Body of pancreas (tissue), 4 donors: ENCODE measurements around the gene GH2. TPM values are rescaled to one million over a fixed set of nuclear protein-coding genes. Genes with fewer than 3 reads are reported as not detected.
"Not testable (repeated sequence)": the region's sequence is repeated elsewhere in the genome, so short reads cannot be mapped to it uniquely, and the experiment has no call there.

ENCODE experiments used
- ATAC-seq: fragments of 150-250 bp; one replicate; pipeline ENCODE4 v1.9.1; 2016
- DNase-seq, 4 donors: peaks; one replicate each; pipeline ENCODE4 v3.0.0-alpha.2; 2019
- H3K27ac ChIP-seq, 4 donors: fragments of 200-600 bp; sonication (generic); 1 replicate in 3 of 4; 2 replicates in 1 of 4; pipeline versions ENCODE4 v1.5.1 to v1.6.1; 2016 to 2019; ENCODE audit warnings: mild to moderate bottlenecking in 1 of 4, mixed read lengths in 1 of 4, moderate library complexity in 1 of 4
- H3K27me3 ChIP-seq, 2 donors: fragments of 200-600 bp; sonication (generic); one replicate each; pipeline ENCODE4 v1.6.0; 2016; ENCODE audit warnings: mild to moderate bottlenecking in 1 of 2
- H3K36me3 ChIP-seq, 2 donors: fragments of 200-600 bp; sonication (generic); replicated peaks in 1 of 2; 2 replicates each; pipeline ENCODE4 v1.5.1; 2016; ENCODE audit warnings: low read depth in 2 of 2; ENCODE audit not compliant: insufficient read depth in 1 of 2
- H3K4me1 ChIP-seq: fragments of 200-600 bp; sonication (generic); one replicate; pipeline ENCODE4 v1.6.0; 2016
- H3K4me3 ChIP-seq, 2 donors: fragments of 200-600 bp; sonication (generic); 1 replicate in 1 of 2; 2 replicates in 1 of 2; pipeline ENCODE4 v1.5.1; 2016 to 2019
- H3K9me3 ChIP-seq, 3 donors: fragments of 200-600 bp; sonication (generic); 1 replicate in 2 of 3; 2 replicates in 1 of 3; pipeline ENCODE4 v1.5.1; 2016
- CTCF ChIP-seq, 7 experiments: fragments of 450-650 bp in 4 of 7; fragments of 200-600 bp in 3 of 7; sonication (generic) in 3 of 7; IDR thresholded peaks; one replicate each; pipeline ENCODE4 v1.5.1; 2016 to 2019; ENCODE audit warnings: antibody characterized with exemption in 7 of 7
- POLR2A ChIP-seq, 3 donors: fragments of 450-650 bp; IDR thresholded peaks; one replicate each; pipeline ENCODE4 v1.6.1; 2016; ENCODE audit warnings: antibody characterized with exemption in 3 of 3, mild to moderate bottlenecking in 2 of 3
- WGBS, 2 donors: methylation state at CpG; one replicate each; pipeline ENCODE4 v1.1.5; 2017; 5-methylcytosine and 5-hydroxymethylcytosine counted together
- intact Hi-C: fragments of 100-400 bp; cut with DNase I; formaldehyde crosslinking; loops from one replicate; pipeline ENCODE4 v1.15.1; 2023
- total RNA-seq, 2 donors: library from RNA; depleted of rRNA; stranded (reverse); fragments of >200 nt; gene quantifications; one replicate each; pipeline ENCODE4 v1.1.0, GENCODE V29; 2016

Gene GH2
- total RNA-seq, 2 donors from 2014 or later = not detected

- ATAC-seq, DNase-seq, H3K27me3 ChIP-seq, H3K9me3 ChIP-seq, H3K27ac ChIP-seq, H3K36me3 ChIP-seq, intact Hi-C loops, H3K4me3 ChIP-seq, H3K4me1 ChIP-seq: not testable (repeated sequence)
- WGBS, 2 donors = 63 to 75% methylated on average over 3 of the region's 3 CpGs
Observed at GRCh38 chr17:63894021-63894420, 12.3 kb upstream of the GH2 start.

GRCh38 chr17:63892316-63893037 is 10.7 kb upstream of the GH2 start:
- 42 to 52% methylated on average over 11 of the region's 11 CpGs for WGBS, 2 donors
- ATAC-seq, H3K27me3 ChIP-seq, H3K36me3 ChIP-seq, H3K4me1 ChIP-seq, H3K9me3 ChIP-seq, H3K4me3 ChIP-seq, H3K27ac ChIP-seq, DNase-seq, intact Hi-C loops: not testable (repeated sequence)

GRCh38 chr17:63889026-63889848 is 7.5 kb upstream of the GH2 start:
- not testable (repeated sequence) for H3K4me3 ChIP-seq

GRCh38 chr17:63885119-63885518 is 3.4 kb upstream of the GH2 start:
- H3K9me3 ChIP-seq, intact Hi-C loops, ATAC-seq, DNase-seq, H3K27me3 ChIP-seq, H3K4me1 ChIP-seq, H3K27ac ChIP-seq, H3K36me3 ChIP-seq, H3K4me3 ChIP-seq: not testable (repeated sequence)
- 80 to 88% methylated on average over 8 to 10 of the region's 11 CpGs for WGBS, 2 donors

More at GRCh38 chr17:63889026-63889848, 7.5 kb upstream of the GH2 start:
- WGBS, 2 donors = 23 to 24% methylated on average over 12 to 13 of the region's 13 CpGs
- intact Hi-C loops, H3K27ac ChIP-seq, H3K36me3 ChIP-seq, H3K4me1 ChIP-seq, H3K9me3 ChIP-seq, H3K27me3 ChIP-seq: not testable (repeated sequence)
- DNase-seq = peak in 3 of 4 donors; percentile 31 to 32 (median 31)
- peak; percentile 4 to 41 (median 36) for TF ChIP-seq CTCF (IDR thresholded peaks at IDR 0.05)
- peak; percentile 66 for ATAC-seq

- 70 to 81% methylated on average over 8 to 9 of the region's 9 CpGs for WGBS, 2 donors
- H3K9me3 ChIP-seq, DNase-seq, H3K4me1 ChIP-seq, intact Hi-C loops, ATAC-seq, H3K27ac ChIP-seq, H3K36me3 ChIP-seq, H3K27me3 ChIP-seq, H3K4me3 ChIP-seq: not testable (repeated sequence)
Observed at GRCh38 chr17:63882626-63883126, 932 bp upstream of the GH2 start.

- ATAC-seq, H3K27me3 ChIP-seq, H3K9me3 ChIP-seq, H3K27ac ChIP-seq, H3K4me3 ChIP-seq, H3K4me1 ChIP-seq, intact Hi-C loops, H3K36me3 ChIP-seq: not testable (repeated sequence)
- WGBS, 2 donors = 49 to 59% methylated on average over 8 to 11 of the region's 11 CpGs
- peak in 2 of 4 donors; percentile 13 to 24 for DNase-seq
Observed at GRCh38 chr17:63881337-63881736, 407 bp downstream of the GH2 start.

GRCh38 chr17:63880706-63881105 is 1.0 kb downstream of the GH2 start:
- no peak overlapping the region for H3K27ac ChIP-seq
- ATAC-seq = no peak
- TF ChIP-seq POLR2A (IDR thresholded peaks at IDR 0.05) (no peak), CTCF (IDR thresholded peaks at IDR 0.05) (no peak)
- DNase-seq = no peak
- no peak overlapping the region for H3K4me3 ChIP-seq
- H3K36me3 ChIP-seq = no peaks in the 10 kb centered on the region
- 80 to 81% methylated on average over 6 to 8 of the region's 12 CpGs for WGBS, 2 donors
- no peaks in the 10 kb centered on the region for H3K4me1 ChIP-seq
- intact Hi-C loops = no loop called here
- no peaks in the 10 kb centered on the region for H3K9me3 ChIP-seq
- no peaks in the 10 kb centered on the region for H3K27me3 ChIP-seq

GRCh38 chr17:63878413-63878812 is 3.3 kb downstream of the GH2 start:
- intact Hi-C loops, ATAC-seq, H3K4me3 ChIP-seq, H3K9me3 ChIP-seq, DNase-seq, H3K27me3 ChIP-seq, H3K4me1 ChIP-seq, H3K36me3 ChIP-seq, H3K27ac ChIP-seq: not testable (repeated sequence)
- 69 to 79% methylated on average over 9 of the region's 9 CpGs for WGBS, 2 donors

GRCh38 chr17:63874693-63875092 is 7.1 kb downstream of the GH2 start:
- H3K36me3 ChIP-seq, H3K27ac ChIP-seq, H3K4me1 ChIP-seq, DNase-seq, H3K4me3 ChIP-seq, ATAC-seq, intact Hi-C loops, H3K27me3 ChIP-seq, H3K9me3 ChIP-seq: not testable (repeated sequence)
- 63 to 76% methylated on average over 4 to 6 of the region's 6 CpGs for WGBS, 2 donors
